Tibial nerve (tissue), 4 donors: Measurements from ENCODE around the gene TUBB4B. TPM values are rescaled to one million over a fixed set of nuclear protein-coding genes. Genes with fewer than 3 reads are reported as not detected.

Experiments
- DNase-seq, 2 donors: peaks; one replicate each; pipeline ENCODE4 v3.0.0-alpha.2; 2019; ENCODE audit warnings: low spot score in 2 of 2
- H3K27ac ChIP-seq, 4 donors: fragments of 200-600 bp; sonication (generic) in 3 of 4; one replicate each; pipeline ENCODE4 v1.5.1; 2017 to 2019; ENCODE audit warnings: mild to moderate bottlenecking in 1 of 4
- H3K27me3 ChIP-seq, 2 donors: fragments of 200-600 bp; sonication (generic) in 1 of 2; one replicate each; pipeline versions ENCODE4 v1.5.1 to v1.6.0; 2017 to 2019
- H3K36me3 ChIP-seq, 3 donors: fragments of 200-600 bp; sonication (generic); one replicate each; pipeline ENCODE4 v1.5.1; 2018 to 2019
- H3K4me1 ChIP-seq, 4 donors: fragments of 200-600 bp; sonication (generic) in 3 of 4; one replicate each; pipeline ENCODE4 v1.5.1; 2017 to 2019
- H3K4me3 ChIP-seq, 4 donors: fragments of 200-600 bp; sonication (generic) in 3 of 4; one replicate each; pipeline ENCODE4 v1.5.1; 2017 to 2019; ENCODE audit warnings: mild to moderate bottlenecking in 1 of 4, moderate library complexity in 1 of 4
- H3K9me3 ChIP-seq, 4 donors: fragments of 200-600 bp; sonication (generic) in 3 of 4; one replicate each; pipeline ENCODE4 v1.5.1; 2017 to 2019
- EP300 ChIP-seq, 2 donors: sonication (generic); formaldehyde crosslinking; IDR thresholded peaks; one replicate each; pipeline ENCODE4 v1.6.1; 2017; ENCODE audit warnings: antibody characterized with exemption in 2 of 2, mild to moderate bottlenecking in 1 of 2
- POLR2A ChIP-seq, 2 donors: fragments of 450-650 bp; IDR thresholded peaks; one replicate each; pipeline ENCODE4 v1.6.1; 2017; ENCODE audit warnings: antibody characterized with exemption in 2 of 2, mild to moderate bottlenecking in 2 of 2, moderate library complexity in 2 of 2
- WGBS, 2 donors: methylation state at CpG; one replicate each; pipeline ENCODE4 v1.1.5; 2018; 5-methylcytosine and 5-hydroxymethylcytosine counted together
- total RNA-seq, 4 donors: library from RNA; depleted of rRNA; stranded (reverse); fragments of >200 nt; gene quantifications; one replicate each; pipeline ENCODE4 v1.1.0, GENCODE V29; 2016
- TF ChIP-seq, protein P1 (sequence below), 5 experiments: fragments of 200-600 bp in 3 of 5; fragments of 450-650 bp in 2 of 5; sonication (generic) in 3 of 5; IDR thresholded peaks; one replicate each; pipeline ENCODE4 v1.5.1; 2016 to 2019; ENCODE audit warnings: antibody characterized with exemption in 5 of 5, mild to moderate bottlenecking in 3 of 5, moderate library complexity in 2 of 5

TUBB4B gene
- total RNA-seq, 4 donors from 2014 or later, result 102 to 190 (median 161) TPM

DNA sequence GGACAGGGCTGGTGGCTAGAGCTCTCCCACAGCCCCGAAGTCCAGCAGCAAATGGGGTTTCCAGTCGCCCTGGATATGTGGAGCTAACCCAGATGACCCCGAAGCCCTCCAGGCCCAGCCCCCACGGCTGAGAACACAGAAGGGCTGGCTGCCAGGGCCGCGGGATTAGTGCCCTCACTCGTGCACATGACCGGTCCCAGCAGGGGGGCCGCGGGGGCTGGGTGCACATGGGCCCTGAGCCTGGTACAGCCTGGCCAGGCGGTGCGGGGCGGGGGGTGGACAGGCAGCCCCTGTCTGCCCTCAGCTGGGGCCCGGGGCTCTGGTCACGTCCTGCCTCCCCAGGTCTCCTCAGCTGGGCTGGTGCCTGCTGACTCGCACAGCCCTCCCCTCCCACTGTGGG is 46.7 kb upstream of the TUBB4B start:
- H3K36me3 ChIP-seq, result peaks cover 0 to 27% (median 7%) of the 10 kb centered on the region in 3 donors
- WGBS, 2 donors, result 47 to 62% methylated on average over 2 to 12 of the region's 16 CpGs
- H3K27me3 ChIP-seq, result no peaks in the 10 kb centered on the region
- no peak overlapping the region for H3K4me3 ChIP-seq
- H3K9me3 ChIP-seq, result no peaks in the 10 kb centered on the region
- DNase-seq, result no peak
- TF ChIP-seq, protein P1, sequence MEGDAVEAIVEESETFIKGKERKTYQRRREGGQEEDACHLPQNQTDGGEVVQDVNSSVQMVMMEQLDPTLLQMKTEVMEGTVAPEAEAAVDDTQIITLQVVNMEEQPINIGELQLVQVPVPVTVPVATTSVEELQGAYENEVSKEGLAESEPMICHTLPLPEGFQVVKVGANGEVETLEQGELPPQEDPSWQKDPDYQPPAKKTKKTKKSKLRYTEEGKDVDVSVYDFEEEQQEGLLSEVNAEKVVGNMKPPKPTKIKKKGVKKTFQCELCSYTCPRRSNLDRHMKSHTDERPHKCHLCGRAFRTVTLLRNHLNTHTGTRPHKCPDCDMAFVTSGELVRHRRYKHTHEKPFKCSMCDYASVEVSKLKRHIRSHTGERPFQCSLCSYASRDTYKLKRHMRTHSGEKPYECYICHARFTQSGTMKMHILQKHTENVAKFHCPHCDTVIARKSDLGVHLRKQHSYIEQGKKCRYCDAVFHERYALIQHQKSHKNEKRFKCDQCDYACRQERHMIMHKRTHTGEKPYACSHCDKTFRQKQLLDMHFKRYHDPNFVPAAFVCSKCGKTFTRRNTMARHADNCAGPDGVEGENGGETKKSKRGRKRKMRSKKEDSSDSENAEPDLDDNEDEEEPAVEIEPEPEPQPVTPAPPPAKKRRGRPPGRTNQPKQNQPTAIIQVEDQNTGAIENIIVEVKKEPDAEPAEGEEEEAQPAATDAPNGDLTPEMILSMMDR (IDR thresholded peaks at IDR 0.05), result no peak
- TF ChIP-seq EP300 (IDR thresholded peaks at IDR 0.05) (no peak), POLR2A (IDR thresholded peaks at IDR 0.05) (no peak)
- H3K4me1 ChIP-seq, result peaks cover 11 to 74% (median 22%) of the 10 kb centered on the region in 4 donors
- peak overlapping the region in 1 of 4 donors; percentile 0 for H3K27ac ChIP-seq

DNA sequence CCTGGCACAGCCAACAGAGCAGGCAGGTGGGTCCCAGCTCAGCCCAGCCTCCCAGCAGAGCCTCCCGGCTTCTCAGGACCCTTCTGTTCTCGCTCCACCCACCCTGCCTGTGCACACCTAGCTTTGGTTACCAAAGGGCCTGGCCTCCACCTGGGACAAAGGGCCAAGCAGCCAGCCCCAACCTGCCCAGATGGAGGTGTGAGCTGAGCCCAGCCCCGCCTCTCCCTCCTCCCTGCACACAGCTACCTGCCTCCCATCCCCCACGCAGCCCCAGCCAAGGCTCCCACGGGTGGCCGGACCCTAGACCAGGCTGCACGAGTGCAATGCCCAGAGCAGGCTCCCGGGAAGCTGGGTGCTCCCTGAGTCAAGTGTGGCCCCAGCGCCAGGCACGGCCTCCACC is 46.2 kb upstream of the TUBB4B start:
- WGBS, 2 donors, result 85% methylated on average over 4 to 10 of the region's 10 CpGs
- Histone ChIP-seq H3K36me3 (peaks cover 0 to 25% (median 6%) of the 10 kb centered on the region in 3 donors), H3K27ac (peak overlapping the region in 1 of 4 donors; percentile 0), H3K4me3 (no peak overlapping the region), H3K27me3 (no peaks in the 10 kb centered on the region), H3K4me1 (peaks cover 9 to 74% (median 22%) of the 10 kb centered on the region in 4 donors), H3K9me3 (no peaks in the 10 kb centered on the region)
- DNase-seq, result no peak
- TF ChIP-seq EP300 (IDR thresholded peaks at IDR 0.05), result no peak
- TF ChIP-seq POLR2A (IDR thresholded peaks at IDR 0.05), result no peak
- TF ChIP-seq, protein P1 (IDR thresholded peaks at IDR 0.05), result no peak

DNA sequence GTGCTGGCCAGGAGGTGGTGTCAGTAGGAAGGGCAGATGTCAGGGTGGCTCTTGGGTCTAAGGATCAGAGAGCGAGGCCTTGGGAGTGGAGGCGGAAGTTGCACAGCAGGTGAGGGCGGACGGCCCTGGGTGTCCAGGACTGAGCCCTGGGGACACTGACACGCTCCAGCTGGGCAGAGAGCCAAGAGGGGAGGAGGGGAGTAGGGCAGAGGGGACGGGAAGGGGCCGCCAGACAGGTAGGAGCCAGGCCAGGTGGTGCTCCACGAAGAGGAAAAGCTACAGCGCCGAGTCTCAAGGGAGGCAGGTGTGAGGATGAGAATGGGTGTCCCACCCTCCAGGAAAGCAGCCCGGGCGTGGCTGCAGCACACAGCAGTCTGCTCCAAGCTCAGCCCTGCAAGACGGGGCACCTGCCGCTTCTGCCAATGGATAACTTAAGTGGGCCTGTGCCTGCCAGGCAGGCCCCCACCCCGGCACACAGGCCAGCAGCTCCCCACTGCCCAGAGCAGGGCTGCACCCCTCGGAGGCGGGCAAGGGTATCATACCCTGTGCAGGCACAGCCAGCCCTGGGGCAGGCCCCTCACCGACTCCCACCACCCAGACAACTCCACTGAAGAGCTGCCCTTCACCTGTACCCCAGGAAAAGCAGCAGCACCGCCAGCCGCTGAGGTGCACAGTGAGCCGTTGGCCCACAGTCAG is 45.4 kb upstream of the TUBB4B start:
- Histone ChIP-seq H3K36me3 (peaks cover 0 to 17% (median 0%) of the 10 kb centered on the region in 3 donors), H3K4me3 (no peak overlapping the region), H3K27ac (peak overlapping the region in 1 of 4 donors; percentile 65), H3K27me3 (no peaks in the 10 kb centered on the region), H3K9me3 (no peaks in the 10 kb centered on the region), H3K4me1 (peaks cover 7 to 67% (median 16%) of the 10 kb centered on the region in 4 donors)
- no peak for DNase-seq
- WGBS, 2 donors, result 73 to 79% methylated on average over 13 to 20 of the region's 21 CpGs
- no peak for TF ChIP-seq POLR2A (IDR thresholded peaks at IDR 0.05)
- TF ChIP-seq, protein P1 (IDR thresholded peaks at IDR 0.05), result no peak
- TF ChIP-seq EP300 (IDR thresholded peaks at IDR 0.05), result no peak

DNA sequence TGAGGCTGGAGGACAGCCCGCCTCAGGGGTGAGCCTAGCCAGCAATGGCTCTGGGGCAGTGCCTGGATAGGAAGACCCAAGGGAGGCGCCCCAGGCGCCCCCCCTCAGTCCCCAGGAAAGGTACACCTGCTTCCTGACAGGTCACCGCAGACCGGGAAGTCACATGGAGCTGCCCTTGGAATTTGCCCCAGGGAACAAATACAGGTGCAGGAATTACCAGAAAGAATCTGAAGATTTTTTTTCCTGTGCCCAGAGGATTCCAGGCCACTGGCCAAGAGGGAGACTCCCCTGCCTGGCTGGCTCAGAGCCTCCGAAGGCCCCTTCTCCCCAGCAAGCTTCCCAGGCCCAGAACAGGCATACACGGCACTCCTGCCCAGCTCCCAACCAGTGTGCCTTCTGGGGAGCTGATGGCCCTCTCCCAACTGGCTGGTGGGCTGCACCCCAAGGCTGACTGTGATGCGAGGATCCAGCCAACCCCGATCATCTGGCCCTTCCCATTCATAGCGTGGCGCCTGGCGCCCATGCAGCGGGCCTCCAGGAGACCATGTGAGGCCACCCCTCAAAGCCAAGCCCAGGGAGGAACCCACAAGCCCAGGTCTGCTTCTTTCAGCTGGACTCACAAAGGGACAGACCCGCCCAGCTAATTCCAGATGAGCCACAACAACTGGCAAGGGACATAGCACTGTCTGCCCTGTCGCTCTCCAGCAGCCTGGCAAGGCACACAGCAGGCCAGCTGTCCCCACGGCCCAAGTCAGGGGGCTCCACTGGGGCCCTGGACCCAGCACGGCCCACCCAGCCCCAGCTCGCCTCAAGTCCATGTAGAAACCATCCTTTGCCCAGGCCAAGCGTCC is 42.8 kb upstream of the TUBB4B start:
- TF ChIP-seq, protein P1 (IDR thresholded peaks at IDR 0.05), result no peak
- TF ChIP-seq EP300 (IDR thresholded peaks at IDR 0.05) (no peak), POLR2A (IDR thresholded peaks at IDR 0.05) (no peak)
- Histone ChIP-seq H3K27me3 (no peaks in the 10 kb centered on the region), H3K4me3 (peak overlapping the region in 1 of 4 donors; percentile 17), H3K36me3 (no peaks in the 10 kb centered on the region), H3K4me1 (peaks cover 7 to 84% (median 31%) of the 10 kb centered on the region in 4 donors), H3K27ac (peak overlapping the region in 2 of 4 donors; percentile 65 to 76), H3K9me3 (no peaks in the 10 kb centered on the region)
- no peak for DNase-seq
- 70 to 93% methylated on average over 6 to 9 of the region's 19 CpGs for WGBS, 2 donors
